HCT116 (cell line): ENCODE results near the gene C2orf80. TPM values are rescaled to one million over a fixed set of nuclear protein-coding genes. Genes with fewer than 3 reads are reported as not detected.

ENCODE experiments used
- ATAC-seq: fragments of 200-7000 bp; cut with Tn5 transposase; 2 replicates; pipeline ENCODE4 v1.9.1; 2020; ENCODE audit warnings: mild to moderate bottlenecking, moderate library complexity
- BruUV-seq: library from RNA; stranded (reverse); fragments of 400-500 nt; replicated peaks from 2 replicates; lab custom pipeline; 2021; lab: Mats Ljungman, UMichigan
- CTCF ChIA-PET: fragments of 300-600 bp; sonication (Branson Sonifier 250); formaldehyde crosslinking; loops from one replicate; lab custom pipeline; 2021; ENCODE audit warnings: antibody characterized with exemption; lab: Charles Lee
- POLR2A ChIA-PET: fragments of 300-600, 350-600 bp; sonication (Branson Sonifier 250); formaldehyde crosslinking; loops from one replicate; lab custom pipeline; 2021; ENCODE audit warnings: antibody characterized with exemption; lab: Charles Lee
- RAD21 ChIA-PET, 2 experiments: fragments of 300-600 bp; sonication (Branson Sonifier 250); formaldehyde crosslinking; loops; one replicate each; lab custom pipeline; 2023; ENCODE audit warnings: low total read pairs in 2 of 2; ENCODE audit not compliant: uncharacterized antibody in 2 of 2, unreplicated experiment in 2 of 2, low non-redundant PET in 1 of 2; lab: Charles Lee
- DNase-seq: peaks from one replicate; pipeline ENCODE4 v3.0.0-alpha.2; 2010; ENCODE audit warnings: low read depth, low spot score
- H2AFZ ChIP-seq: fragments of 200-600 bp; shearing (Covaris generic), sonication (generic); 2 replicates; pipeline ENCODE4 v1.6.1; 2017; ENCODE audit warnings: low read depth, mixed run types, mixed read lengths, antibody characterized with exemption, low read length; ENCODE audit not compliant: poor library complexity, severe bottlenecking
- H3K27ac ChIP-seq: 2 replicates; pipeline ENCODE4 v1.5.1; 2012; ENCODE audit warnings: low read depth, low read length
- H3K27me3 ChIP-seq: fragments of 200-600 bp; sonication (generic); 2 replicates; pipeline ENCODE4 v1.6.1; 2016; ENCODE audit warnings: mixed run types, low read length, mixed read lengths; ENCODE audit not compliant: insufficient read depth
- H3K36me3 ChIP-seq, 2 experiments: fragments of 200-500 bp in 1 of 2; fragments of 200-600 bp in 1 of 2; sonication (Bioruptor generic) in 1 of 2; sonication (generic) in 1 of 2; 2 replicates each; pipeline versions ENCODE4 v1.5.1 to v1.6.1; 2014 to 2016; ENCODE audit warnings: low read length in 2 of 2, inconsistent platforms in 1 of 2, mixed read lengths in 1 of 2, mixed run types in 1 of 2; ENCODE audit not compliant: insufficient read depth in 2 of 2, control insufficient read depth in 1 of 2
- H3K4me1 ChIP-seq, 2 experiments: fragments of 200-600 bp in 1 of 2; sonication (generic) in 1 of 2; 2 replicates each; pipeline versions ENCODE4 v1.5.1 to v1.6.1; 2012 to 2017; ENCODE audit warnings: low read length in 2 of 2, inconsistent platforms in 1 of 2, mild to moderate bottlenecking in 1 of 2, mixed read lengths in 1 of 2, mixed run types in 1 of 2, moderate library complexity in 1 of 2; ENCODE audit not compliant: insufficient read depth in 2 of 2, control insufficient read depth in 1 of 2
- H3K4me2 ChIP-seq: fragments of 200-600 bp; sonication (generic); 2 replicates; pipeline ENCODE4 v1.6.1; 2017; ENCODE audit warnings: mixed run types, low read length, mixed read lengths
- H3K4me3 ChIP-seq, 2 experiments: fragments of 200-600 bp in 1 of 2; sonication (generic) in 1 of 2; replicated peaks in 1 of 2; 2 replicates each; pipeline ENCODE4 v1.5.1; 2011 to 2016; ENCODE audit warnings: low read length in 2 of 2, control low read depth in 1 of 2, low read depth in 1 of 2, mild to moderate bottlenecking in 1 of 2, mixed read lengths in 1 of 2, mixed run types in 1 of 2
- H3K79me2 ChIP-seq: fragments of 200-600 bp; sonication (generic); 2 replicates; pipeline ENCODE4 v1.6.1; 2017; ENCODE audit warnings: mild to moderate bottlenecking, mixed run types, low read length, moderate library complexity, mixed read lengths; ENCODE audit not compliant: insufficient read depth
- H3K9ac ChIP-seq: fragments of 200-600 bp; sonication (generic); 2 replicates; pipeline ENCODE4 v1.6.1; 2016; ENCODE audit warnings: low read length, mixed read lengths
- H3K9me2 ChIP-seq: fragments of 200-600 bp; sonication (generic), shearing (Covaris generic); 2 replicates; pipeline ENCODE4 v1.6.1; 2017; ENCODE audit warnings: mixed run types, mild to moderate bottlenecking, moderate library complexity; ENCODE audit not compliant: insufficient read depth
- H3K9me3 ChIP-seq, 2 experiments: fragments of 200-500 bp in 1 of 2; fragments of 200-600 bp in 1 of 2; sonication (Bioruptor generic) in 1 of 2; sonication (generic) in 1 of 2; 2 replicates each; pipeline ENCODE4 v1.6.1; 2014 to 2017; ENCODE audit warnings: low read length in 2 of 2, mixed read lengths in 2 of 2, inconsistent platforms in 1 of 2, low read depth in 1 of 2, mild to moderate bottlenecking in 1 of 2, mixed run types in 1 of 2, moderate library complexity in 1 of 2; ENCODE audit not compliant: control insufficient read depth in 1 of 2, insufficient read depth in 1 of 2
- H4K20me1 ChIP-seq: fragments of 200-600 bp; sonication (generic), shearing (Covaris generic); 2 replicates; pipeline ENCODE4 v1.6.1; 2017; ENCODE audit warnings: mixed run types, mild to moderate bottlenecking, moderate library complexity; ENCODE audit not compliant: insufficient read depth
- EZH2 ChIP-seq: fragments of 200-600 bp; sonication (generic); IDR thresholded peaks from 2 replicates; pipeline ENCODE4 v1.6.1; 2017; ENCODE audit warnings: antibody characterized with exemption, mixed run types
- FOSL1 ChIP-seq: IDR thresholded peaks from 2 replicates; pipeline ENCODE4 v1.6.1; 2012; ENCODE audit warnings: low read depth
- JUND ChIP-seq: IDR thresholded peaks from 2 replicates; pipeline ENCODE4 v1.6.1; 2012
- POLR2A ChIP-seq: IDR thresholded peaks from 2 replicates; pipeline ENCODE4 v1.7.0; 2011; ENCODE audit warnings: borderline replicate concordance; ENCODE audit not compliant: insufficient read depth, insufficient read length; ENCODE audit errors: extremely low read depth
- POLR2AphosphoS5 ChIP-seq: IDR thresholded peaks from 2 replicates; pipeline ENCODE4 v1.6.1; 2011; ENCODE audit warnings: mild to moderate bottlenecking, low read depth, low read length, moderate library complexity
- RAD21 ChIP-seq: IDR thresholded peaks from 2 replicates; pipeline ENCODE4 v1.6.1; 2012; ENCODE audit warnings: low read depth, mild to moderate bottlenecking
- SIN3A ChIP-seq: IDR thresholded peaks from 2 replicates; pipeline ENCODE4 v1.6.1; 2012; ENCODE audit warnings: low read depth
- TCF7L2 ChIP-seq: IDR thresholded peaks from 2 replicates; pipeline ENCODE4 v1.7.0; 2011; ENCODE audit warnings: borderline replicate concordance, inconsistent platforms; ENCODE audit not compliant: insufficient read depth, insufficient read length; ENCODE audit errors: extremely low read depth
- ZFX ChIP-seq: fragments of 450-650 bp; IDR thresholded peaks from 2 replicates; pipeline ENCODE4 v1.6.1; 2017
- ZNF274 ChIP-seq: fragments of 200-500 bp; sonication (Bioruptor generic); IDR thresholded peaks from 2 replicates; pipeline ENCODE4 v1.6.1; 2014; ENCODE audit warnings: mild to moderate bottlenecking, low read depth, low read length, inconsistent platforms
- intact Hi-C: fragments of 100-400 bp; cut with micrococcal nuclease; formaldehyde crosslinking; loops from 2 replicates; pipeline ENCODE4 v1.10.0; 2022
- total RNA-seq: library from RNA; stranded (reverse); gene quantifications from one replicate; pipeline ENCODE4 v1.2.1, GENCODE V29; 2021; ENCODE audit not compliant: unreplicated experiment
- TF ChIP-seq, protein P1 (sequence below): IDR thresholded peaks from 2 replicates; pipeline ENCODE4 v1.6.1; 2012; ENCODE audit warnings: low read depth
- TF ChIP-seq, protein P2 (sequence below): IDR thresholded peaks from 2 replicates; pipeline ENCODE4 v1.6.1; 2012
- TF ChIP-seq, protein P3 (sequence below), 3 experiments: fragments of 200-600 bp in 1 of 3; sonication (generic) in 1 of 3; IDR thresholded peaks in 2 of 3; conservative IDR thresholded peaks in 1 of 3; 2 replicates each; pipeline ENCODE4 v1.5.1; 2012 to 2017; ENCODE audit warnings: low read depth in 2 of 3, low read length in 2 of 3, antibody characterized with exemption in 1 of 3, borderline replicate concordance in 1 of 3, control low read depth in 1 of 3, mild to moderate bottlenecking in 1 of 3, mixed read lengths in 1 of 3, mixed run types in 1 of 3, moderate library complexity in 1 of 3; ENCODE audit not compliant: insufficient read depth in 1 of 3

Gene C2orf80
- total RNA-seq, 1 experiment from 2014 or later: not detected

DNA sequence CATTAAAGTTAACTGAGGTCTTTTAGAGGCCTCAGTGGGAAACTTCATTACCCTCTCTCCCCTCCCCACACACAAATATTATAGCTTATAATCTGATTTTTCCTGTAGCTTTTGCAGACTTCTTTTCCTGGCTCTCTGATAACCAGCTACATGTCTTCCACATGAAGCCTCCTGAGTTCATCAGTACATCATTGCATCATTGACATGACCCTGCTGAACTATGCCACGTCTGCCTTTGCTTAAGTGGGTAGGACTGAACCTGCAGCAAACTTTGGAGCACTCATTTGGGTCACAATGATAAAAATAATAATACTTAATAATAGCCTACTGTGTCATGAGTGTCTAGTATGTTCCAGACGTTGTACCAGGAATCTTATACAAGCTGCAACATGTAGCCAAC, 33.4 kb downstream of the C2orf80 start:
- no peak for ATAC-seq
- Histone ChIP-seq H3K4me2 (no peak overlapping the region), H4K20me1 (no peaks in the 10 kb centered on the region), H3K9ac (no peak overlapping the region), H3K36me3 (no peaks in the 10 kb centered on the region), H3K27ac (no peak overlapping the region), H3K4me3 (no peak overlapping the region), H3K9me2 (no peaks in the 10 kb centered on the region), H3K9me3 (no peaks in the 10 kb centered on the region), H2AFZ (no peak overlapping the region), H3K4me1 (no peaks in the 10 kb centered on the region), H3K27me3 (no peaks in the 10 kb centered on the region), H3K79me2 (no peaks in the 10 kb centered on the region)
- DNase-seq: no peak
- ChIA-PET CTCF (no interaction called here), POLR2A (no interaction called here), RAD21 (no interaction called here)
- intact Hi-C loops: no loop called here
- TF ChIP-seq ZFX (no peak), EZH2 (no peak), TCF7L2 (no peak), ZNF274 (no peak), POLR2A (no peak), JUND (no peak), SIN3A (no peak), RAD21 (no peak), FOSL1 (no peak), POLR2AphosphoS5 (no peak)
- TF ChIP-seq, protein P1, sequence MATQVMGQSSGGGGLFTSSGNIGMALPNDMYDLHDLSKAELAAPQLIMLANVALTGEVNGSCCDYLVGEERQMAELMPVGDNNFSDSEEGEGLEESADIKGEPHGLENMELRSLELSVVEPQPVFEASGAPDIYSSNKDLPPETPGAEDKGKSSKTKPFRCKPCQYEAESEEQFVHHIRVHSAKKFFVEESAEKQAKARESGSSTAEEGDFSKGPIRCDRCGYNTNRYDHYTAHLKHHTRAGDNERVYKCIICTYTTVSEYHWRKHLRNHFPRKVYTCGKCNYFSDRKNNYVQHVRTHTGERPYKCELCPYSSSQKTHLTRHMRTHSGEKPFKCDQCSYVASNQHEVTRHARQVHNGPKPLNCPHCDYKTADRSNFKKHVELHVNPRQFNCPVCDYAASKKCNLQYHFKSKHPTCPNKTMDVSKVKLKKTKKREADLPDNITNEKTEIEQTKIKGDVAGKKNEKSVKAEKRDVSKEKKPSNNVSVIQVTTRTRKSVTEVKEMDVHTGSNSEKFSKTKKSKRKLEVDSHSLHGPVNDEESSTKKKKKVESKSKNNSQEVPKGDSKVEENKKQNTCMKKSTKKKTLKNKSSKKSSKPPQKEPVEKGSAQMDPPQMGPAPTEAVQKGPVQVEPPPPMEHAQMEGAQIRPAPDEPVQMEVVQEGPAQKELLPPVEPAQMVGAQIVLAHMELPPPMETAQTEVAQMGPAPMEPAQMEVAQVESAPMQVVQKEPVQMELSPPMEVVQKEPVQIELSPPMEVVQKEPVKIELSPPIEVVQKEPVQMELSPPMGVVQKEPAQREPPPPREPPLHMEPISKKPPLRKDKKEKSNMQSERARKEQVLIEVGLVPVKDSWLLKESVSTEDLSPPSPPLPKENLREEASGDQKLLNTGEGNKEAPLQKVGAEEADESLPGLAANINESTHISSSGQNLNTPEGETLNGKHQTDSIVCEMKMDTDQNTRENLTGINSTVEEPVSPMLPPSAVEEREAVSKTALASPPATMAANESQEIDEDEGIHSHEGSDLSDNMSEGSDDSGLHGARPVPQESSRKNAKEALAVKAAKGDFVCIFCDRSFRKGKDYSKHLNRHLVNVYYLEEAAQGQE: no peak
- TF ChIP-seq, protein P2, sequence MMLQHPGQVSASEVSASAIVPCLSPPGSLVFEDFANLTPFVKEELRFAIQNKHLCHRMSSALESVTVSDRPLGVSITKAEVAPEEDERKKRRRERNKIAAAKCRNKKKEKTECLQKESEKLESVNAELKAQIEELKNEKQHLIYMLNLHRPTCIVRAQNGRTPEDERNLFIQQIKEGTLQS: no peak
- TF ChIP-seq, protein P3, sequence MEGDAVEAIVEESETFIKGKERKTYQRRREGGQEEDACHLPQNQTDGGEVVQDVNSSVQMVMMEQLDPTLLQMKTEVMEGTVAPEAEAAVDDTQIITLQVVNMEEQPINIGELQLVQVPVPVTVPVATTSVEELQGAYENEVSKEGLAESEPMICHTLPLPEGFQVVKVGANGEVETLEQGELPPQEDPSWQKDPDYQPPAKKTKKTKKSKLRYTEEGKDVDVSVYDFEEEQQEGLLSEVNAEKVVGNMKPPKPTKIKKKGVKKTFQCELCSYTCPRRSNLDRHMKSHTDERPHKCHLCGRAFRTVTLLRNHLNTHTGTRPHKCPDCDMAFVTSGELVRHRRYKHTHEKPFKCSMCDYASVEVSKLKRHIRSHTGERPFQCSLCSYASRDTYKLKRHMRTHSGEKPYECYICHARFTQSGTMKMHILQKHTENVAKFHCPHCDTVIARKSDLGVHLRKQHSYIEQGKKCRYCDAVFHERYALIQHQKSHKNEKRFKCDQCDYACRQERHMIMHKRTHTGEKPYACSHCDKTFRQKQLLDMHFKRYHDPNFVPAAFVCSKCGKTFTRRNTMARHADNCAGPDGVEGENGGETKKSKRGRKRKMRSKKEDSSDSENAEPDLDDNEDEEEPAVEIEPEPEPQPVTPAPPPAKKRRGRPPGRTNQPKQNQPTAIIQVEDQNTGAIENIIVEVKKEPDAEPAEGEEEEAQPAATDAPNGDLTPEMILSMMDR (IDR thresholded peaks at IDR 0.05 in 2 of 3, conservative IDR thresholded peaks at IDR 0.05 in 1 of 3; ENCODE audit: borderline replicate concordance in 1 of 3, insufficient read depth in 1 of 3, low read depth in 2 of 3, low read length in 2 of 3): no peak
- no TSS peak for BruUV-seq
